Measurements from ENCODE around the gene CEP57. TPM values are rescaled to one million over a fixed set of nuclear protein-coding genes. Genes with fewer than 3 reads are reported as not detected.

Gene CEP57
- polyA plus RNA-seq (2014; cell fraction: cytosol; rRNA removed): 60.7 and 83.4 TPM in 2 replicates
- 106 and 115 TPM in 2 replicates for polyA plus RNA-seq (2014; cell fraction: nucleus; rRNA removed)

GRCh38 chr11:95790123-95790932, at the start of gene CEP57:
Gene CEP57, plus strand, starts transcription at chr11:95790498. Its CDS starts 201 bp downstream, at chr11:95790699.
- DNase-seq (ENCODE audit: low spot score): peak; percentile 99

GRCh38 chr11:95750101-95750500, 40.2 kb upstream of the CEP57 start:
- DNase-seq (ENCODE audit: low spot score): no peak

- no peak for DNase-seq (ENCODE audit: low spot score)
These were observed 38.8 kb upstream of the CEP57 start for GRCh38 chr11:95751515-95751914.

GRCh38 chr11:95760941-95761340, 29.4 kb upstream of the CEP57 start:
- no peak for DNase-seq (ENCODE audit: low spot score)

- DNase-seq (ENCODE audit: low spot score): no peak
These were observed 27.8 kb upstream of the CEP57 start for GRCh38 chr11:95762534-95762933.

- DNase-seq (ENCODE audit: low spot score): peak; percentile 66
These were observed 25.9 kb upstream of the CEP57 start for GRCh38 chr11:95764267-95764898.

GRCh38 chr11:95766701-95767100, 23.6 kb upstream of the CEP57 start:
- no peak for DNase-seq (ENCODE audit: low spot score)

GRCh38 chr11:95767498-95767897, 22.8 kb upstream of the CEP57 start:
- DNase-seq (ENCODE audit: low spot score): no peak

GRCh38 chr11:95768521-95768920, 21.8 kb upstream of the CEP57 start:
- DNase-seq (ENCODE audit: low spot score): no peak

- DNase-seq (ENCODE audit: low spot score): no peak
These were observed 13.4 kb upstream of the CEP57 start for GRCh38 chr11:95776859-95777258.

GRCh38 chr11:95778699-95779098, 11.6 kb upstream of the CEP57 start:
- DNase-seq (ENCODE audit: low spot score): no peak

- DNase-seq (ENCODE audit: low spot score): no peak
These were observed 9.8 kb upstream of the CEP57 start for GRCh38 chr11:95780544-95780943.

- peak; percentile 66 for DNase-seq (ENCODE audit: low spot score)
These were observed 1.3 kb upstream of the CEP57 start for GRCh38 chr11:95788921-95789505.

GRCh38 chr11:95789506-95790122, 684 bp upstream of the CEP57 start, which contains the start of gene FAM76B:
Gene FAM76B, minus strand, starts transcription at chr11:95789782. Its CDS starts 304 bp downstream, at chr11:95789478.
- peak; percentile 100 for DNase-seq (ENCODE audit: low spot score)

GRCh38 chr11:95790933-95791708, 823 bp downstream of the CEP57 start:
- DNase-seq (ENCODE audit: low spot score): peak; percentile 66

GRCh38 chr11:95791709-95792033, 1.4 kb downstream of the CEP57 start:
- DNase-seq (ENCODE audit: low spot score): no peak

- no peak for DNase-seq (ENCODE audit: low spot score)
These were observed 1.9 kb downstream of the CEP57 start for GRCh38 chr11:95792200-95792599.

GRCh38 chr11:95792700-95793099, 2.4 kb downstream of the CEP57 start:
- no peak for DNase-seq (ENCODE audit: low spot score)

- no peak for DNase-seq (ENCODE audit: low spot score)
These were observed 2.8 kb downstream of the CEP57 start for GRCh38 chr11:95793116-95793515.

- no peak for DNase-seq (ENCODE audit: low spot score)
These were observed 3.8 kb downstream of the CEP57 start for GRCh38 chr11:95794086-95794485.

GRCh38 chr11:95795627-95796295, 5.5 kb downstream of the CEP57 start:
- DNase-seq (ENCODE audit: low spot score): no peak

Data from SK-N-DZ (cell line).